HCT116 (cell line): ENCODE results near the gene SIRT3. TPM values are rescaled to one million over a fixed set of nuclear protein-coding genes. Genes with fewer than 3 reads are reported as not detected.
A peak's percentile ranks its signal among the peaks of the same experiment; 100 is the strongest.
"Not testable (repeated sequence)": the region's sequence is repeated elsewhere in the genome, so short reads cannot be mapped to it uniquely, and the experiment has no call there.

Source experiments
- ATAC-seq: fragments of 200-7000 bp; cut with Tn5 transposase; 2 replicates; pipeline ENCODE4 v1.9.1; 2020; ENCODE audit warnings: mild to moderate bottlenecking, moderate library complexity
- BruUV-seq: library from RNA; stranded (reverse); fragments of 400-500 nt; replicated peaks from 2 replicates; lab custom pipeline; 2021; lab: Mats Ljungman, UMichigan
- CTCF ChIA-PET: fragments of 300-600 bp; sonication (Branson Sonifier 250); formaldehyde crosslinking; loops from one replicate; lab custom pipeline; 2021; ENCODE audit warnings: antibody characterized with exemption; lab: Charles Lee
- POLR2A ChIA-PET: fragments of 300-600, 350-600 bp; sonication (Branson Sonifier 250); formaldehyde crosslinking; loops from one replicate; lab custom pipeline; 2021; ENCODE audit warnings: antibody characterized with exemption; lab: Charles Lee
- RAD21 ChIA-PET, 2 experiments: fragments of 300-600 bp; sonication (Branson Sonifier 250); formaldehyde crosslinking; loops; one replicate each; lab custom pipeline; 2023; ENCODE audit warnings: low total read pairs in 2 of 2; ENCODE audit not compliant: uncharacterized antibody in 2 of 2, unreplicated experiment in 2 of 2, low non-redundant PET in 1 of 2; lab: Charles Lee
- DNase-seq: peaks from one replicate; pipeline ENCODE4 v3.0.0-alpha.2; 2010; ENCODE audit warnings: low read depth, low spot score
- H2AFZ ChIP-seq: fragments of 200-600 bp; shearing (Covaris generic), sonication (generic); 2 replicates; pipeline ENCODE4 v1.6.1; 2017; ENCODE audit warnings: low read depth, mixed run types, mixed read lengths, antibody characterized with exemption, low read length; ENCODE audit not compliant: poor library complexity, severe bottlenecking
- H3K27ac ChIP-seq: 2 replicates; pipeline ENCODE4 v1.5.1; 2012; ENCODE audit warnings: low read depth, low read length
- H3K27me3 ChIP-seq: fragments of 200-600 bp; sonication (generic); 2 replicates; pipeline ENCODE4 v1.6.1; 2016; ENCODE audit warnings: mixed run types, low read length, mixed read lengths; ENCODE audit not compliant: insufficient read depth
- H3K36me3 ChIP-seq, 2 experiments: fragments of 200-500 bp in 1 of 2; fragments of 200-600 bp in 1 of 2; sonication (Bioruptor generic) in 1 of 2; sonication (generic) in 1 of 2; 2 replicates each; pipeline versions ENCODE4 v1.5.1 to v1.6.1; 2014 to 2016; ENCODE audit warnings: low read length in 2 of 2, inconsistent platforms in 1 of 2, mixed read lengths in 1 of 2, mixed run types in 1 of 2; ENCODE audit not compliant: insufficient read depth in 2 of 2, control insufficient read depth in 1 of 2
- H3K4me1 ChIP-seq, 2 experiments: fragments of 200-600 bp in 1 of 2; sonication (generic) in 1 of 2; 2 replicates each; pipeline versions ENCODE4 v1.5.1 to v1.6.1; 2012 to 2017; ENCODE audit warnings: low read length in 2 of 2, inconsistent platforms in 1 of 2, mild to moderate bottlenecking in 1 of 2, mixed read lengths in 1 of 2, mixed run types in 1 of 2, moderate library complexity in 1 of 2; ENCODE audit not compliant: insufficient read depth in 2 of 2, control insufficient read depth in 1 of 2
- H3K4me2 ChIP-seq: fragments of 200-600 bp; sonication (generic); 2 replicates; pipeline ENCODE4 v1.6.1; 2017; ENCODE audit warnings: mixed run types, low read length, mixed read lengths
- H3K4me3 ChIP-seq, 2 experiments: fragments of 200-600 bp in 1 of 2; sonication (generic) in 1 of 2; replicated peaks in 1 of 2; 2 replicates each; pipeline ENCODE4 v1.5.1; 2011 to 2016; ENCODE audit warnings: low read length in 2 of 2, control low read depth in 1 of 2, low read depth in 1 of 2, mild to moderate bottlenecking in 1 of 2, mixed read lengths in 1 of 2, mixed run types in 1 of 2
- H3K79me2 ChIP-seq: fragments of 200-600 bp; sonication (generic); 2 replicates; pipeline ENCODE4 v1.6.1; 2017; ENCODE audit warnings: mild to moderate bottlenecking, mixed run types, low read length, moderate library complexity, mixed read lengths; ENCODE audit not compliant: insufficient read depth
- H3K9ac ChIP-seq: fragments of 200-600 bp; sonication (generic); 2 replicates; pipeline ENCODE4 v1.6.1; 2016; ENCODE audit warnings: low read length, mixed read lengths
- H3K9me2 ChIP-seq: fragments of 200-600 bp; sonication (generic), shearing (Covaris generic); 2 replicates; pipeline ENCODE4 v1.6.1; 2017; ENCODE audit warnings: mixed run types, mild to moderate bottlenecking, moderate library complexity; ENCODE audit not compliant: insufficient read depth
- H3K9me3 ChIP-seq, 2 experiments: fragments of 200-500 bp in 1 of 2; fragments of 200-600 bp in 1 of 2; sonication (Bioruptor generic) in 1 of 2; sonication (generic) in 1 of 2; 2 replicates each; pipeline ENCODE4 v1.6.1; 2014 to 2017; ENCODE audit warnings: low read length in 2 of 2, mixed read lengths in 2 of 2, inconsistent platforms in 1 of 2, low read depth in 1 of 2, mild to moderate bottlenecking in 1 of 2, mixed run types in 1 of 2, moderate library complexity in 1 of 2; ENCODE audit not compliant: control insufficient read depth in 1 of 2, insufficient read depth in 1 of 2
- H4K20me1 ChIP-seq: fragments of 200-600 bp; sonication (generic), shearing (Covaris generic); 2 replicates; pipeline ENCODE4 v1.6.1; 2017; ENCODE audit warnings: mixed run types, mild to moderate bottlenecking, moderate library complexity; ENCODE audit not compliant: insufficient read depth
- intact Hi-C: fragments of 100-400 bp; cut with micrococcal nuclease; formaldehyde crosslinking; loops from 2 replicates; pipeline ENCODE4 v1.10.0; 2022
- total RNA-seq: library from RNA; stranded (reverse); gene quantifications from one replicate; pipeline ENCODE4 v1.2.1, GENCODE V29; 2021; ENCODE audit not compliant: unreplicated experiment
- TF ChIP-seq, protein P1 (sequence below), 3 experiments: fragments of 200-600 bp in 1 of 3; sonication (generic) in 1 of 3; IDR thresholded peaks in 2 of 3; conservative IDR thresholded peaks in 1 of 3; 2 replicates each; pipeline ENCODE4 v1.5.1; 2012 to 2017; ENCODE audit warnings: low read depth in 2 of 3, low read length in 2 of 3, antibody characterized with exemption in 1 of 3, borderline replicate concordance in 1 of 3, control low read depth in 1 of 3, mild to moderate bottlenecking in 1 of 3, mixed read lengths in 1 of 3, mixed run types in 1 of 3, moderate library complexity in 1 of 3; ENCODE audit not compliant: insufficient read depth in 1 of 3

Gene SIRT3
- total RNA-seq, 1 experiment from 2014 or later = 17.9 TPM

DNA sequence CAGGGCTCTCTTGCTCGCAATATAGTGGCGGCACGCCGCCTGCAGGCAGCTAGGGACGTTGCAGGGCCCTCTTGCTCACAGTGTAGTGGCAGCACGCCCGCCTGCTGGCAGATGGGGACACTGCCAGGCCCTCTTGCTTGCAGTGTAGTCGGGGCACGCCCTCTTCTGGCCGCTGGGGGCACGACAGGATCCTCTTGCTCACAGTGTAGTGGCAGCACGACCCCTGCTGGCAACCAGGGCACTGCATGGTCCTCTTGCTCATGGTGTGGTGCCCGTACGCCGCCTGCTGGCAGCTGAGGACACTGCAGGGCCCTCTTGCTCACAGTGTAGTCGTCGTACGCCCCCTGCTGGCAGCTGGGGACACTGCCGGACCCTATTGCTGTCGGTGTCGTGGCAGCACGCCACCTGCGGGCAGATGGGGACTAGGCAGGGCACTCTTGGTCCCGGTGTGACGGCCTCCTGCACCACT, 46.3 kb downstream of the SIRT3 start:
- ATAC-seq = peak; percentile 78
- H3K4me2 ChIP-seq, H3K9me2 ChIP-seq, H3K27me3 ChIP-seq, H3K4me3 ChIP-seq, RAD21 ChIA-PET, POLR2A ChIA-PET, H3K36me3 ChIP-seq, DNase-seq, H3K9me3 ChIP-seq, BruUV-seq, H3K4me1 ChIP-seq, H3K79me2 ChIP-seq, intact Hi-C loops, H3K9ac ChIP-seq, CTCF ChIA-PET, H4K20me1 ChIP-seq, H3K27ac ChIP-seq, H2AFZ ChIP-seq: not testable (repeated sequence)
- TF ChIP-seq, protein P1, sequence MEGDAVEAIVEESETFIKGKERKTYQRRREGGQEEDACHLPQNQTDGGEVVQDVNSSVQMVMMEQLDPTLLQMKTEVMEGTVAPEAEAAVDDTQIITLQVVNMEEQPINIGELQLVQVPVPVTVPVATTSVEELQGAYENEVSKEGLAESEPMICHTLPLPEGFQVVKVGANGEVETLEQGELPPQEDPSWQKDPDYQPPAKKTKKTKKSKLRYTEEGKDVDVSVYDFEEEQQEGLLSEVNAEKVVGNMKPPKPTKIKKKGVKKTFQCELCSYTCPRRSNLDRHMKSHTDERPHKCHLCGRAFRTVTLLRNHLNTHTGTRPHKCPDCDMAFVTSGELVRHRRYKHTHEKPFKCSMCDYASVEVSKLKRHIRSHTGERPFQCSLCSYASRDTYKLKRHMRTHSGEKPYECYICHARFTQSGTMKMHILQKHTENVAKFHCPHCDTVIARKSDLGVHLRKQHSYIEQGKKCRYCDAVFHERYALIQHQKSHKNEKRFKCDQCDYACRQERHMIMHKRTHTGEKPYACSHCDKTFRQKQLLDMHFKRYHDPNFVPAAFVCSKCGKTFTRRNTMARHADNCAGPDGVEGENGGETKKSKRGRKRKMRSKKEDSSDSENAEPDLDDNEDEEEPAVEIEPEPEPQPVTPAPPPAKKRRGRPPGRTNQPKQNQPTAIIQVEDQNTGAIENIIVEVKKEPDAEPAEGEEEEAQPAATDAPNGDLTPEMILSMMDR (IDR thresholded peaks at IDR 0.05 in 2 of 3, conservative IDR thresholded peaks at IDR 0.05 in 1 of 3; ENCODE audit: borderline replicate concordance in 1 of 3, insufficient read depth in 1 of 3, low read depth in 2 of 3, low read length in 2 of 3) = peak; percentile 9 to 28 (median 17); a peak in 3 of 6 replicates

DNA sequence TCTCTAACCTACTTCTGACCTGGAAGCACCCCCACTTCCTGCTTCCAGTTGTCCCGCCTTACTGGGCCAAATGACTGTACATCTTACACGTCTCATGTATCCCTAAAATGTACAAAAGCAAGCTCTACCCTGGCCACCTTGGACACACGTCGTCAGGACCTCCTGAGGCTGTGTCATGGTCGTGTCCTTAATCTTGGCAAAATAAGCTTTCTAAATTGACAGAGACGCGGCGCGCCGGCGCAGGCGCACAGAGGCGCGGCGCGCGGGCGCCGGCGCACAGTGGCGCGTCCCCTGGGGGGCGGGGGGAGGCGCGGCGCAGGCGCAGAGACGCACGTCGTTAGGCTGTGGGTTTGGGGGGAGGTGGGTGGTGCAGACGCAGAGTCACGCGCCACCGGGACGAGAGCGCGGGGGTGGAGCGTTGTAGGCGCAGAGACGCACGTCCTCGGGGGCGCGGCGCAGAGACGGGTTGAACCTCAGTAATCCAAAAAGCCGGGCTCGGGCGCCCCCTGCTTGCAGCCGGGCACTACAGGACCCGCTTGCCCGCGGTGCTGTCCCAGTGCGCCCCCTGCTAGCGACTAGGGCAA, 46.9 kb downstream of the SIRT3 start:
- H3K36me3 ChIP-seq, H3K27me3 ChIP-seq, POLR2A ChIA-PET, H3K27ac ChIP-seq, H3K4me3 ChIP-seq, RAD21 ChIA-PET, CTCF ChIA-PET, intact Hi-C loops, H3K4me1 ChIP-seq, H2AFZ ChIP-seq, DNase-seq, ATAC-seq, H3K79me2 ChIP-seq, BruUV-seq, H3K9ac ChIP-seq, H3K4me2 ChIP-seq, H3K9me3 ChIP-seq, H3K9me2 ChIP-seq, H4K20me1 ChIP-seq: not testable (repeated sequence)
